IPS DF 4.7 (cell line): Measurements from ENCODE around the gene BTG3.

ENCODE experiments used
- DNase-seq: peaks from one replicate; pipeline ENCODE4 v3.0.0-alpha.2; 2013; ENCODE audit warnings: low spot score; ENCODE audit errors: extremely low read depth

Gene BTG3

GRCh38 chr21:17585875-17586450 lies 26.7 kb downstream of the BTG3 start:
- DNase-seq, result peak; percentile 11

GRCh38 chr21:17583898-17584297 lies 28.8 kb downstream of the BTG3 start:
- DNase-seq, result no peak

- no peak for DNase-seq
These were observed 32.4 kb downstream of the BTG3 start for GRCh38 chr21:17580319-17580718.

GRCh38 chr21:17578876-17579275 lies 33.8 kb downstream of the BTG3 start:
- DNase-seq, result no peak

- no peak for DNase-seq
These were observed 34.5 kb downstream of the BTG3 start for GRCh38 chr21:17578162-17578561.

GRCh38 chr21:17577701-17578100 lies 35.0 kb downstream of the BTG3 start:
- DNase-seq, result no peak

GRCh38 chr21:17576080-17576835 lies 36.4 kb downstream of the BTG3 start:
- no peak for DNase-seq

- no peak for DNase-seq
These were observed 37.6 kb downstream of the BTG3 start for GRCh38 chr21:17575076-17575475.

GRCh38 chr21:17572431-17572830 lies 40.3 kb downstream of the BTG3 start:
- DNase-seq, result no peak

GRCh38 chr21:17570786-17571185 lies 41.9 kb downstream of the BTG3 start:
- DNase-seq, result no peak

GRCh38 chr21:17560377-17561025 lies 52.2 kb downstream of the BTG3 start:
- DNase-seq, result no peak

GRCh38 chr21:17554679-17555465 lies 57.8 kb downstream of the BTG3 start:
- no peak for DNase-seq

GRCh38 chr21:17554120-17554519 lies 58.6 kb downstream of the BTG3 start:
- DNase-seq, result no peak

- DNase-seq, result no peak
These were observed 60.3 kb downstream of the BTG3 start for GRCh38 chr21:17552410-17552809.

GRCh38 chr21:17550671-17551308 lies 61.9 kb downstream of the BTG3 start:
- no peak for DNase-seq

- no peak for DNase-seq
These were observed 64.4 kb downstream of the BTG3 start for GRCh38 chr21:17548262-17548661.

GRCh38 chr21:17545007-17545406 lies 67.7 kb downstream of the BTG3 start:
- DNase-seq, result no peak
